Erythroblast (primary cell): ENCODE data around the gene CDH11.

ENCODE experiments used
- GATA1 ChIP-seq: IDR thresholded peaks from 2 replicates; pipeline ENCODE4 v1.6.1; 2011; ENCODE audit warnings: low read depth, mild to moderate bottlenecking, control low read depth, low read length, moderate library complexity
- POLR2A ChIP-seq: IDR thresholded peaks from 2 replicates; pipeline ENCODE4 v1.6.1; 2011; ENCODE audit warnings: mild to moderate bottlenecking, low read length

GRCh38 chr16:65097296-65097695 is 24.6 kb downstream of the CDH11 start:
- TF ChIP-seq POLR2A (no peak), GATA1 (no peak)
